Panc1 (cell line): ENCODE measurements around the gene SSBP4.

Experiments
- POLR2AphosphoS5 ChIP-seq: IDR thresholded peaks from 2 replicates; pipeline ENCODE4 v1.6.1; 2012; ENCODE audit warnings: mild to moderate bottlenecking, low read depth, low read length, moderate library complexity
- SIN3A ChIP-seq: IDR thresholded peaks from 2 replicates; pipeline ENCODE4 v1.6.1; 2012; ENCODE audit warnings: low read depth, mild to moderate bottlenecking, low read length, moderate library complexity, borderline replicate concordance; ENCODE audit not compliant: insufficient read depth
- TCF7L2 ChIP-seq: IDR thresholded peaks from 2 replicates; pipeline ENCODE4 v1.6.1; 2011; ENCODE audit warnings: mild to moderate bottlenecking, low read depth, low read length, inconsistent platforms
- TF ChIP-seq, protein P1 (sequence below), 2 experiments: IDR thresholded peaks; 2 replicates each; pipeline ENCODE4 v1.6.1; 2011 to 2012; ENCODE audit warnings: low read depth in 2 of 2, control low read depth in 1 of 2, low read length in 1 of 2, mild to moderate bottlenecking in 1 of 2, moderate library complexity in 1 of 2; ENCODE audit not compliant: insufficient read depth in 1 of 2
- TF ChIP-seq, protein P2 (sequence below): fragments of 450-650 bp; IDR thresholded peaks from 2 replicates; pipeline ENCODE4 v1.5.1; 2017; ENCODE audit warnings: mild to moderate bottlenecking

DNA sequence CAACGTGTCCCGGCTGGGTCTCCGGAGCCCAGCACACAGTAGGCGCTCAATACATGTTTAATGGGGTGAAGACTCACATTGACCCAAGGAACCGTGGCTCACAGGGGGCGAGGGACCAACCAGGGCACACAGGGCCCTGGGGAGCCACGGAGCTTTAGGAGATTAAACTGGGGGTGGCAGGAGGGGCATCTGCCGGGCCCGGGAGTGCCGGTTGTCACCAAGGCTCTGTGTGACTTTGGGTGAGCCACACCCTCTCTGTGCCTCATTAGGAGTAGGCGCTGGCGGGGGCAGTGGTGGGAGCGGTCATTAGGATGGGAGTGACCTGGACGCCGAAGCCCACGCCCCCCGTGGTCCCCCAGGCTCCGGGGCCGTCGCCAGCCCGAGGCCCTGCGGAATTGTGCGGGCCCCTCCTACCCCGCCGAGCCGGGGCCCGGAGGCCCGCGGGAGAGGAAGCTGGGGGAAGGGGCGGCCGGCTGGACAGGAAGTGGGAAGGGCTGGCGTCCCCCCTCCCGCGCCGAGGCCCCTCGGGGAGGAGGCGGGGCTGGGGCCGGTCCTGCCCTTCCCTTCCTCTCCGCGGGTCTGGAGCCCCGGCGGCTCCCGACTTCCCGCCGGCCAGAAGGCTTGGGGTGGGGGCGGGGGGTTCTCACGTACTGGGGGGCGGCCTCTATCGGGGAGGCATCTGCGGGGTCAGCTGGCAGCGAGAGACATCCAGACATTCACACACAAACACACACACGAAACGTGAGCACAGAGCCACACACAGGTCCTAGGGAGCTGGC, 1.8 kb upstream of the SSBP4 start:
- TF ChIP-seq, protein P1, sequence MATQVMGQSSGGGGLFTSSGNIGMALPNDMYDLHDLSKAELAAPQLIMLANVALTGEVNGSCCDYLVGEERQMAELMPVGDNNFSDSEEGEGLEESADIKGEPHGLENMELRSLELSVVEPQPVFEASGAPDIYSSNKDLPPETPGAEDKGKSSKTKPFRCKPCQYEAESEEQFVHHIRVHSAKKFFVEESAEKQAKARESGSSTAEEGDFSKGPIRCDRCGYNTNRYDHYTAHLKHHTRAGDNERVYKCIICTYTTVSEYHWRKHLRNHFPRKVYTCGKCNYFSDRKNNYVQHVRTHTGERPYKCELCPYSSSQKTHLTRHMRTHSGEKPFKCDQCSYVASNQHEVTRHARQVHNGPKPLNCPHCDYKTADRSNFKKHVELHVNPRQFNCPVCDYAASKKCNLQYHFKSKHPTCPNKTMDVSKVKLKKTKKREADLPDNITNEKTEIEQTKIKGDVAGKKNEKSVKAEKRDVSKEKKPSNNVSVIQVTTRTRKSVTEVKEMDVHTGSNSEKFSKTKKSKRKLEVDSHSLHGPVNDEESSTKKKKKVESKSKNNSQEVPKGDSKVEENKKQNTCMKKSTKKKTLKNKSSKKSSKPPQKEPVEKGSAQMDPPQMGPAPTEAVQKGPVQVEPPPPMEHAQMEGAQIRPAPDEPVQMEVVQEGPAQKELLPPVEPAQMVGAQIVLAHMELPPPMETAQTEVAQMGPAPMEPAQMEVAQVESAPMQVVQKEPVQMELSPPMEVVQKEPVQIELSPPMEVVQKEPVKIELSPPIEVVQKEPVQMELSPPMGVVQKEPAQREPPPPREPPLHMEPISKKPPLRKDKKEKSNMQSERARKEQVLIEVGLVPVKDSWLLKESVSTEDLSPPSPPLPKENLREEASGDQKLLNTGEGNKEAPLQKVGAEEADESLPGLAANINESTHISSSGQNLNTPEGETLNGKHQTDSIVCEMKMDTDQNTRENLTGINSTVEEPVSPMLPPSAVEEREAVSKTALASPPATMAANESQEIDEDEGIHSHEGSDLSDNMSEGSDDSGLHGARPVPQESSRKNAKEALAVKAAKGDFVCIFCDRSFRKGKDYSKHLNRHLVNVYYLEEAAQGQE (IDR thresholded peaks at IDR 0.05; ENCODE audit: insufficient read depth in 1 of 2, low read depth in 2 of 2, low read length in 1 of 2) = no peak
- TF ChIP-seq, protein P2, sequence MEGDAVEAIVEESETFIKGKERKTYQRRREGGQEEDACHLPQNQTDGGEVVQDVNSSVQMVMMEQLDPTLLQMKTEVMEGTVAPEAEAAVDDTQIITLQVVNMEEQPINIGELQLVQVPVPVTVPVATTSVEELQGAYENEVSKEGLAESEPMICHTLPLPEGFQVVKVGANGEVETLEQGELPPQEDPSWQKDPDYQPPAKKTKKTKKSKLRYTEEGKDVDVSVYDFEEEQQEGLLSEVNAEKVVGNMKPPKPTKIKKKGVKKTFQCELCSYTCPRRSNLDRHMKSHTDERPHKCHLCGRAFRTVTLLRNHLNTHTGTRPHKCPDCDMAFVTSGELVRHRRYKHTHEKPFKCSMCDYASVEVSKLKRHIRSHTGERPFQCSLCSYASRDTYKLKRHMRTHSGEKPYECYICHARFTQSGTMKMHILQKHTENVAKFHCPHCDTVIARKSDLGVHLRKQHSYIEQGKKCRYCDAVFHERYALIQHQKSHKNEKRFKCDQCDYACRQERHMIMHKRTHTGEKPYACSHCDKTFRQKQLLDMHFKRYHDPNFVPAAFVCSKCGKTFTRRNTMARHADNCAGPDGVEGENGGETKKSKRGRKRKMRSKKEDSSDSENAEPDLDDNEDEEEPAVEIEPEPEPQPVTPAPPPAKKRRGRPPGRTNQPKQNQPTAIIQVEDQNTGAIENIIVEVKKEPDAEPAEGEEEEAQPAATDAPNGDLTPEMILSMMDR = no peak
- TF ChIP-seq POLR2AphosphoS5 (no peak), SIN3A (no peak), TCF7L2 (no peak)
